ENCODE data around the gene PPP1R15B. TPM values are rescaled to one million over a fixed set of nuclear protein-coding genes. Genes with fewer than 3 reads are reported as not detected.
"Not testable (repeated sequence)": the region's sequence is repeated elsewhere in the genome, so short reads cannot be mapped to it uniquely, and the experiment has no call there.

Gene PPP1R15B
- total RNA-seq, 1 donor from 2014 or later = 30.3 TPM

DNA sequence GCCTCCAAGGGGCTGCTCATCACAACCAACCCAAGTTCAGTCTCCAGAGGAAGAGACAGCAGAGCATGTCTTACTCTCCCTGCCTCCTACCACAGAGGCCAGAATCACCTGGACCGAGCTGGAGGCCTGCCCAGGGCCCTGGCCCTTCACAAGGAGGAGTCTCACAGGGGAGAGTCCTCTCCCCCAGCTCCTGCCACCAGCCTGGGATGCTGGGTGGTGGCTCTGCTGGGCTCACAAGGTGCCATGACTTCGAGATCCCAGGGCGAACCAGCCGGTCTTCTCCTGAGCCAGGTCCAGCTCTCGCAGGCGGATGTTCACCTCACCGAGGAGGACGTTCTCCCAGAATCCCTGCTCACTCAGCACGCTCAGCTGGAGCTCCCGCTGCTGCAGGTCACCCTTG is 13.0 kb upstream of the PPP1R15B start:
- Histone ChIP-seq H3K9ac (ENCODE audit: low read depth in 1 of 3, low read length in 3 of 3) (no peak overlapping the region), H3K4me1 (ENCODE audit: control insufficient read depth in 3 of 3, insufficient read depth in 3 of 3, low read length in 3 of 3) (peaks cover 0 to 7% (median 0%) of the 10 kb centered on the region in 3 donors), H3K27me3 (ENCODE audit: control insufficient read depth in 3 of 3, insufficient read depth in 3 of 3, low read length in 3 of 3) (no peaks in the 10 kb centered on the region), H3K4me3 (ENCODE audit: low read length in 3 of 3) (no peak overlapping the region), H3K36me3 (ENCODE audit: control insufficient read depth in 3 of 3, insufficient read depth in 3 of 3, low read length in 3 of 3) (peaks cover 57 to 65% (median 63%) of the 10 kb centered on the region in 3 donors), H3K27ac (ENCODE audit: low read depth, low read length) (no peak overlapping the region), H3K9me3 (ENCODE audit: control insufficient read depth in 3 of 3, low read length in 3 of 3) (no peaks in the 10 kb centered on the region)

DNA sequence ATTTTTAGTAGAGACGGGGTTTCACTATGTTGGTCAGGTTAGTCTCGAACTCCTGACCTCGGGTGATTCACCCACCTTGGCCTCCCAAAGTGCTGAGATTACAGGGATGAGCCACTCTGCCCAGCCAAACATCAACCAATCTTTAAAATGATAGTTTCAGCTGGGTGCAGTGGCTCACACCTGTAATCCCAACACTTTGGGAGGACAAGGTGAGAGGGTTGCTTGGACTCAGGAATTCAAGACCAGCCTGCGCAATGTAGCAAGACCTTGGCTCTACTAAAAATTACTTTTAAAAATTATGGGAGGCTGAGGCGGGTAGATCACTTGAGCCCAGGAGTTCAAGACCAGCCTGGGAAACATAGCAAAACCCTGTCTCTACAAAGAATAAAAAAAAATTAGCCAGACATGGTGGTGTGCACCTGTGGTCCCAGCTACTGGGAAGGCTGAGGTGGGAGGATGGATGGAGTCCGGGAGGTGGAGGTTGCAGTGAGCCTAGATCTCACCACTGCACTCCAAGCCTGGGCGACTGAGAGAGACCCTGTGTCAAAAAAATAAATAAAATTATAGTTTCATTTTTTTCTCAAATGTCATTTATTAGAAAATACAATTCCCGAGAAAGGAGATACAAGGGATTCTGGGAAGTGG is 10.6 kb upstream of the PPP1R15B start:
- H3K36me3 ChIP-seq (ENCODE audit: control insufficient read depth in 3 of 3, insufficient read depth in 3 of 3, low read length in 3 of 3) = peaks cover 43 to 45% (median 43%) of the 10 kb centered on the region in 3 donors
- not testable (repeated sequence) for H3K9ac ChIP-seq (ENCODE audit: low read depth in 1 of 3, low read length in 3 of 3)
- H3K27ac ChIP-seq (ENCODE audit: low read depth, low read length) = peak overlapping the region; percentile 0

DNA sequence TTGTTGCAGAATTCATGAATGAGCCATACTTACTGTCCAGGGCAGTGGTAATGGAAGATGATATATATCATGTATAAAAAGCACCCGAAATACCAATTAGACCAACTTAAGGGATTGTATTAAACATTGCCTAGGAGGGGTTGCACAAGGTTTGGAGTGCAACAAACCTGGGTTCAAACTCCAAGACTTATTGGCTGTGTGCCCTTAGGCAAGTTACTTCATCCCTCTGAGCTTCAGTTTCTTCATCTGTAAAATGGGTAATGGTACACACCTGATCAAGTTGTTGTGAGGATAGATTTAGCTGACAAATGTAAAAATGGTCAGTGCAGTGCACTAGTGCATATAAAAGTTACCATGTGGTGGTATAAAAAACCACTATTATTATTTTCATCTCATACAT is 9.8 kb upstream of the PPP1R15B start:
- Histone ChIP-seq H3K9ac (ENCODE audit: low read depth in 1 of 3, low read length in 3 of 3) (no peak overlapping the region), H3K4me3 (ENCODE audit: low read length in 3 of 3) (no peak overlapping the region), H3K27me3 (ENCODE audit: control insufficient read depth in 3 of 3, insufficient read depth in 3 of 3, low read length in 3 of 3) (no peaks in the 10 kb centered on the region), H3K27ac (ENCODE audit: low read depth, low read length) (no peak overlapping the region), H3K9me3 (ENCODE audit: control insufficient read depth in 3 of 3, low read length in 3 of 3) (no peaks in the 10 kb centered on the region), H3K4me1 (ENCODE audit: control insufficient read depth in 3 of 3, insufficient read depth in 3 of 3, low read length in 3 of 3) (peaks cover 8 to 13% (median 11%) of the 10 kb centered on the region in 3 donors), H3K36me3 (ENCODE audit: control insufficient read depth in 3 of 3, insufficient read depth in 3 of 3, low read length in 3 of 3) (peaks cover 37 to 39% (median 37%) of the 10 kb centered on the region in 3 donors)

More for the DNA sequence above, 10.6 kb upstream of the PPP1R15B start:
- not testable (repeated sequence) for H3K4me3 ChIP-seq (ENCODE audit: low read length in 3 of 3); H3K27me3 ChIP-seq (ENCODE audit: control insufficient read depth in 3 of 3, insufficient read depth in 3 of 3, low read length in 3 of 3); H3K9me3 ChIP-seq (ENCODE audit: control insufficient read depth in 3 of 3, low read length in 3 of 3)
- peaks cover 6 to 13% (median 10%) of the 10 kb centered on the region in 3 donors for H3K4me1 ChIP-seq (ENCODE audit: control insufficient read depth in 3 of 3, insufficient read depth in 3 of 3, low read length in 3 of 3)

DNA sequence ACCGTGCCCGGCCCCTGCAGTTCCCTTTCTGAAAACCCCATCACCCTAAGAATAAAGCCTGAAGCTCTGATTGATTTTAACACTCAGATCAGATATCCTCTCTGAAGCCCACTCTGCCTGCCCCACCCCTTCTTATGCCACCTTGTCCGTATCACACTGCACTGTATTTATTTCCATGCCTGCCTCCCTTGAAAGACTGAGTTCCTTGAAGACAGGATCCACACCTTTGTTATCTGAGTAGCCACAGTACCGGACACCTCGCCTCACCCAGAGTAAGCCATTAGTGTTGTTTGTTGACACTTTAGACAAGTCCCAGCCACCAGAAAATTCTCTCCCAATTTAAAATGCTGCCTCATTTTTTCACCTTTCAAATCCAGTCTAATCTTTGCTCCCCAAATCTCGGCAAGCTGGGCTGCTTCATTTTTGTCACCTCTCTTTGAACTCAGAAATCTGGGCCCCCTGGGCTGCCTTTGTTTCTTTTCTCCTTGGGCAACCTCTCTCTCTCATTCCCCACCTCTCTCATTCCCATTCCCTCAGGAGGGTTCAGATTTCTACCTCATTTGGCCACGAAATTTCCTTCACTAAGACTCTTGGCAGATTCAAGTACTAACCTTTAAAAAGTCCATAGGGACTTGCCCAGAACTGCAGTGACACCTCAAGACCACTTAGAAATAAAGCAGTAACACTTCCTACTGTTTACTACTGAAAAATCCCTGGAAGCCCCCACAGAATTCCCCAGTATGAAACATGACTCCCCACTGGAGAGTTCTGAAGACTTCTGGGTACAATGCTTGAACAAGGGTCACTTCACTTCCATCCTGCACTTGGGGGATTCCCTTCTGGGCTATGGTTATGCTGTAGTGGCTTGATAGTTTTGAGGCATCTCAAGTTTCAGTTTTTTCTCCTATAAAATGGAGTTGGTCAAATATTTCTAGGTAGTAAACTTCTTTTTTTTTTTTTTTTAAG is 8.7 kb upstream of the PPP1R15B start:
- Histone ChIP-seq H3K9me3 (ENCODE audit: control insufficient read depth in 3 of 3, low read length in 3 of 3) (no peaks in the 10 kb centered on the region), H3K4me3 (ENCODE audit: low read length in 3 of 3) (no peak overlapping the region), H3K9ac (ENCODE audit: low read depth in 1 of 3, low read length in 3 of 3) (no peak overlapping the region), H3K36me3 (ENCODE audit: control insufficient read depth in 3 of 3, insufficient read depth in 3 of 3, low read length in 3 of 3) (peaks cover 26 to 28% (median 27%) of the 10 kb centered on the region in 3 donors), H3K4me1 (ENCODE audit: control insufficient read depth in 3 of 3, insufficient read depth in 3 of 3, low read length in 3 of 3) (peaks cover 8 to 13% (median 11%) of the 10 kb centered on the region in 3 donors), H3K27me3 (ENCODE audit: control insufficient read depth in 3 of 3, insufficient read depth in 3 of 3, low read length in 3 of 3) (no peaks in the 10 kb centered on the region), H3K27ac (ENCODE audit: low read depth, low read length) (no peak overlapping the region)

DNA sequence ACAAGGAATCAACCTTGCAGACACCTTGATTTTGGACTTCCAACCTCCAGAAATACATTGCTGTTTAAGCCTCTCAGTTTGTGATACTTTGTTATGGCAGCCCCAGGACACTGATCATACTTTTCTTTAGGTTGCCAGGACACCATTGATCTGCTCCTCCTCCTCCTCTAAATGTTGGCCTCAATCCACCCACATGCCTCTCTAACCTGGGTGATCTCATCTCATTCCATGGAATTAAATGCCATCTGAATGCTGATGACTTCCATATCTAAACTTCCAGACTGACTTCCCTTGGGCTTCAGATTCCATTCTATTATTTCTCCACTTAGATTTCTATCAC is 7.4 kb upstream of the PPP1R15B start:
- no peaks in the 10 kb centered on the region for H3K9me3 ChIP-seq (ENCODE audit: control insufficient read depth in 3 of 3, low read length in 3 of 3)
- H3K27me3 ChIP-seq (ENCODE audit: control insufficient read depth in 3 of 3, insufficient read depth in 3 of 3, low read length in 3 of 3) = no peaks in the 10 kb centered on the region
- peaks cover 14 to 18% (median 14%) of the 10 kb centered on the region in 3 donors for H3K36me3 ChIP-seq (ENCODE audit: control insufficient read depth in 3 of 3, insufficient read depth in 3 of 3, low read length in 3 of 3)
- H3K4me3 ChIP-seq (ENCODE audit: low read length in 3 of 3) = no peak overlapping the region
- peaks cover 8 to 13% (median 11%) of the 10 kb centered on the region in 3 donors for H3K4me1 ChIP-seq (ENCODE audit: control insufficient read depth in 3 of 3, insufficient read depth in 3 of 3, low read length in 3 of 3)
- H3K9ac ChIP-seq (ENCODE audit: low read depth in 1 of 3, low read length in 3 of 3) = no peak overlapping the region
- no peak overlapping the region for H3K27ac ChIP-seq (ENCODE audit: low read depth, low read length)

DNA sequence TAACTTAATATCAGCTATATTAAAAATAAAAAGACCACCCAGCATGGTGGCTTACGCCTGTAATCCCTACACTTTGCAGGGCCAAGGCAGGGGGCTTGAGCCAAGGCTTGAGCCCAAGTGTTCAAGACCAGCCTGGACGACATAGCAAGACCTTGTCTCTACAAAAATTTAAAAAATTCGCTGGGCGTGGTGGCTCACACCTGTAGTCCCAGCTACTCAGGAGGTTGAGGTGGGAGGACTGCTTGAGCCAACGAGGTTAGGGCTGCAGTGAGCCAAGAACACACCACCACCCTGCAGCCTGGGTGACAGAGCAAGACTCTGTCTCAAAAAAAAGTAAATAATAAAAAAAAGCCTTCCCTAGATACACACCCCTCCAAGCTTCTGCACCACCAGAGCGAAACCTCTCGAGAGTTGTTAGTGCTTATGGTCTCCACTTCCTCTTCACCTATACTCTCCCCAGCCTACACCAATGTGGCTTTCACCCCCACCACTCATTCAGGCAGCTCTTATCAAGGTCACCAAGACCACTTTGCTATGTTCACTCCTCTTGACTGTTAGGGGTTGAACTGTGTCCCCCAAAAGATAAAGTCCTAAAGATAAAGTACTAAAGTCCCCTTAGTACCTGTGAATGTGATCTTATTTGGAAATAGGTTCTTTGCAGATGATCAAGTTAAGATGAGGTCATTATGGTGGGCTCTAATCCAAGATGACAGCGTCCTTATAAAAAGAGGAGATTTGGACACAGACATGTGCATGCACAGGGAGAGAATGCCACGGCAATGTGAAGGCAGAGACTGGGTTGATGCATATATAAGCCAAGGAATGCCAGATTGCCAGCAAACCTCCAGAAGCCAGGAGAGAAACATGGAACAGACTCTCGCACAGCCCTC is 6.8 kb upstream of the PPP1R15B start:
- Histone ChIP-seq H3K9me3 (ENCODE audit: control insufficient read depth in 3 of 3, low read length in 3 of 3) (no peaks in the 10 kb centered on the region), H3K27me3 (ENCODE audit: control insufficient read depth in 3 of 3, insufficient read depth in 3 of 3, low read length in 3 of 3) (no peaks in the 10 kb centered on the region), H3K4me1 (ENCODE audit: control insufficient read depth in 3 of 3, insufficient read depth in 3 of 3, low read length in 3 of 3) (peaks cover 8 to 13% (median 11%) of the 10 kb centered on the region in 3 donors), H3K9ac (ENCODE audit: low read depth in 1 of 3, low read length in 3 of 3) (no peak overlapping the region), H3K4me3 (ENCODE audit: low read length in 3 of 3) (no peak overlapping the region), H3K27ac (ENCODE audit: low read depth, low read length) (peak overlapping the region; percentile 69), H3K36me3 (ENCODE audit: control insufficient read depth in 3 of 3, insufficient read depth in 3 of 3, low read length in 3 of 3) (peaks cover 8 to 11% (median 8%) of the 10 kb centered on the region in 3 donors)

DNA sequence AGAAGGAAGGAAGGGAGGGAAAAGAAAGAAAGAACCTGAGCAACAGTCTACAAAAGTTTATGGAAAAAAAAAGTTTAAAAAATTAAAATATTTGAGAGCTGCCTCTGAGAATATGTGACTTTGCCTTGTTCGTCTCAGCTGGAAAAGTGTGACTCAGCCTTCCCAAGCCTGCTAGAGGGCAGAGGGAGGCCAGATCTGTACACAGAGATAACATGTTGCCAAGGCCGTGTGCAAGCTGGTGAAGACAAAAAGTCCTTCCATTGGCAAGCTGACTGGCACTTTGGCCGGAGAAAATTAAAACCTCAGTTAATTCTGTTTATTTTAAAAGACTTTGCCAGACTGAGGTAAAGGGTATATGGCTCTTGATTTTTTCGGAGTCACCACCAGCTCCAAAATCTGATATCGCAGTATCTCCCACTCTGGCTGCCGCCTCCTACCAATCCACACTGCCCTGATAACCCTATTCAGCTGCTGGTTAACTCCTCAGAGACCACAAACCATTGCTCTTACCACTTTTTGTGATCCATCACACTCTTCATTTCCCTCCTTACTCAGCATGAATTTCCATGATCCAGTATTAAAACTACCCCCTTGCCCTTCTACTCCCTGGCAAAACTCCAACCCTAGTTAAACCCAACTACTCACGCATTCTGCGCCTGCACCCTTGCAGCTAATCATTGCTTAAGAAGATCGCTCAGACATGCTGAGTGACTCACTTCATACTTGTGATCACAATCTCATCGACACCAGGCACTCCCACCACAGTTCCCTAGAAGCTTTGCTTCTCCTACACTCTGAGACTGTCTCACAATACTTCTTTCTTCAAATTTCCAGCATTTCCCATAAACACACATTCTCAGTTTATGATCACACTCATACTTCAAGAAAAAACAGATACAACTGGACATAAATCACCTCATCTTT is 5.7 kb upstream of the PPP1R15B start:
- Histone ChIP-seq H3K4me3 (ENCODE audit: low read length in 3 of 3) (peak overlapping the region in 1 of 3 donors; percentile 16), H3K4me1 (ENCODE audit: control insufficient read depth in 3 of 3, insufficient read depth in 3 of 3, low read length in 3 of 3) (peaks cover 8 to 13% (median 11%) of the 10 kb centered on the region in 3 donors), H3K9ac (ENCODE audit: low read depth in 1 of 3, low read length in 3 of 3) (peak overlapping the region in 2 of 3 donors; percentile 30 to 48)

DNA sequence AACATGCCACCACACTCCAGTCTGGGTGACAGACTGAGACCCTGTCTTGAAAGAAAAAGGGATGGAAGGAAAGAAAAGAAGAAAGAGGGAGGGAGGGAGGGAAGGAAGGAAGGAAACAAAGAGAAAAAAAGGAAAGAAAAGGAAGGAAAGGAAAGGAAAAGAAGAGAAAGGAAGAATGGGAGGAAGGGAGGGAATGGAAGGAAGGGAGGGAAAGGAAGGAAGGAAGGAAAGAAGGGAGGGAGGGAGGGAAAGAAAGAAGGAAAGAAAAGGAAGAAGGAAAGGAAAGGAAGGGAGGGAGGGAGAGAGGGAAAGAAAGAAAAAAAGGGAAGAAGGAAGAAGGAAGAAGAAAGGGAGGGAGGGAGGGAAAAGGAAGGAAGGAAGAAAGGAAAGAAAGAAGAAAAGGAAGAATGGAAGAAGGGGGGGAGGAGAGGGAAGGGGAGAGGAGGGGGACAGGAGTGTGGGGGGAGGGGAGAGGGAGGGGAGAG is 5.0 kb upstream of the PPP1R15B start:
- H3K9me3 ChIP-seq (ENCODE audit: control insufficient read depth in 3 of 3, low read length in 3 of 3) = no peaks in the 10 kb centered on the region
- H3K4me3 ChIP-seq (ENCODE audit: low read length in 3 of 3) = no peak overlapping the region
- H3K9ac ChIP-seq (ENCODE audit: low read depth in 1 of 3, low read length in 3 of 3) = no peak overlapping the region
- peaks cover 8 to 13% (median 11%) of the 10 kb centered on the region in 3 donors for H3K4me1 ChIP-seq (ENCODE audit: control insufficient read depth in 3 of 3, insufficient read depth in 3 of 3, low read length in 3 of 3)
- peak overlapping the region; percentile 69 for H3K27ac ChIP-seq (ENCODE audit: low read depth, low read length)
- H3K36me3 ChIP-seq (ENCODE audit: control insufficient read depth in 3 of 3, insufficient read depth in 3 of 3, low read length in 3 of 3) = peaks cover 0 to 6% (median 3%) of the 10 kb centered on the region in 3 donors
- H3K27me3 ChIP-seq (ENCODE audit: control insufficient read depth in 3 of 3, insufficient read depth in 3 of 3, low read length in 3 of 3) = no peaks in the 10 kb centered on the region

More for the DNA sequence above, 5.7 kb upstream of the PPP1R15B start:
- Histone ChIP-seq H3K9me3 (ENCODE audit: control insufficient read depth in 3 of 3, low read length in 3 of 3) (no peaks in the 10 kb centered on the region), H3K27ac (ENCODE audit: low read depth, low read length) (peak overlapping the region; percentile 69), H3K36me3 (ENCODE audit: control insufficient read depth in 3 of 3, insufficient read depth in 3 of 3, low read length in 3 of 3) (peaks cover 3 to 6% (median 5%) of the 10 kb centered on the region in 3 donors), H3K27me3 (ENCODE audit: control insufficient read depth in 3 of 3, insufficient read depth in 3 of 3, low read length in 3 of 3) (no peaks in the 10 kb centered on the region)
